HG03159 (cell line): Measurements from ENCODE around the gene ATP10A.

Experiments used
- ATAC-seq: cut with Tn5 transposase; IDR thresholded peaks from one replicate; pipeline ENCODE4 v1.9.1; 2021; ENCODE audit warnings: mild to moderate bottlenecking, moderate library complexity; ENCODE audit not compliant: unreplicated experiment

ATP10A gene

DNA sequence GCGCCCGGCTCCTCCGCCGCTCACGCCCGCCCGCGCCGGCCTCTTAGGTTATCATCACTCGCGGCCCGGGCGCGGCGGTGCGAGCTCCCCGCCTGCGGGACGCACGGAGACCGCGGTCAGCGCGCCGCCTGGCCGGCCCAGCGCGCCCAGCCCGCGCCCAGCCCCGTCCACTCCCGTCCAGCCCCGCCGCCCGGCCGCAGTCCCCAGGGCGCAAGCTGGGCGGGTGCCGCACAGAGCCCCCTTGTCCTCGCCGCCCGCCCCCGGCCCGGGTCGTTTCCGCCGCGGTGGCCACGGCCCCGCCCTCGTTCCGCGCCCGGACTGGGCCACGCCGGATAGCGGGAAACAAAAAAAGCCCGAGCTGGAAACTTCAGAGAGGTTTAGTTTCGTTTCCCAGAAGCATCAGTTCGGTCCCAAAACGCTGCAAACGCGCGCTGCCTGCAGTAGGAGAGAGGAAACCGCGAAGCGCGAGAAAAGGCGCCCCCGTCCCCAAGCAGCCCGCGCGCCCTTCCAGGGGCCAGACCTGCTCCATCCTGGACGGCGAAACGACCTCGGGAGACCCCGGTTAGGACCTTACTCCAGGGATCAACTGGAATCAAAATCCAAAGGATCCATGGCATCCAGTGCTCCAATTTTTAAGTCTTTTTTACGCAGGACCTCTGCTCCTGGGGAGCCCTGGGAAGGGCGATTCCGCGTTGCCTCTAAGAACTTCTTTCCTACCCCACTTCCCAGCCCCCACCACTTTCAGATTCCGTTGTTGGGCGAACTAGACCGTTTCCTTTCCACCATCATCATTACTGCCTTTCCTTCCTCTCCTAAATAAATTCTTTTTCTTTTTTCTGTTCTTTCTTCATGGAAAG, at the start of gene ATP10A:
TSS of gene ATP10A (minus strand) at position 217 of the 857 bp plus-strand sequence. CDS start 231 bp downstream, outside the sequence.
- no peak for ATAC-seq

- ATAC-seq, result no peak
Observed at GRCh38 chr15:25912035-25912434, 48.9 kb upstream of the ATP10A start.

- no peak for ATAC-seq
Observed at GRCh38 chr15:25910832-25911231, 47.7 kb upstream of the ATP10A start.

- ATAC-seq, result no peak
Observed at GRCh38 chr15:25909806-25910205, 46.7 kb upstream of the ATP10A start.

DNA sequence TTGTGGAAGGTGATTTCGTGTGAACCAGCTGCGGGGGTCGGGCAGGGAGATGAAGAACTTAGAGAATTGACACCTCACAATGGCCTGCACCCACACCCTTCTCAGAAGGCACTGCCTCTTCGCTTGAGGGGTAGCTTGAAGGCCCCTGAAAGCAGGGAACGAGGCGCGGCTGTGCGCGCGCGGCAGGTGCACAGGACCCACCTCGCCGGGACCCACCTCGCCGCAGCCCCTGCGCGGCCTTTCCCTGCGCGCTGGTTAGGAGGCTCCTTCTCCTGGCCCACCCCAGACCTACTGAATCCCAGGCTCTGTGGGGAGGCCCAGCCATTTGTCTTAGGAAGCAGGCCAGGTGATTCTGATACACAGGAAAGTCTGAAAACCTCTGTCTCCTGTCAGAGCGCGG, 46.2 kb upstream of the ATP10A start:
- no peak for ATAC-seq

- ATAC-seq, result no peak
Observed at GRCh38 chr15:25905140-25905539, 42.0 kb upstream of the ATP10A start.

DNA sequence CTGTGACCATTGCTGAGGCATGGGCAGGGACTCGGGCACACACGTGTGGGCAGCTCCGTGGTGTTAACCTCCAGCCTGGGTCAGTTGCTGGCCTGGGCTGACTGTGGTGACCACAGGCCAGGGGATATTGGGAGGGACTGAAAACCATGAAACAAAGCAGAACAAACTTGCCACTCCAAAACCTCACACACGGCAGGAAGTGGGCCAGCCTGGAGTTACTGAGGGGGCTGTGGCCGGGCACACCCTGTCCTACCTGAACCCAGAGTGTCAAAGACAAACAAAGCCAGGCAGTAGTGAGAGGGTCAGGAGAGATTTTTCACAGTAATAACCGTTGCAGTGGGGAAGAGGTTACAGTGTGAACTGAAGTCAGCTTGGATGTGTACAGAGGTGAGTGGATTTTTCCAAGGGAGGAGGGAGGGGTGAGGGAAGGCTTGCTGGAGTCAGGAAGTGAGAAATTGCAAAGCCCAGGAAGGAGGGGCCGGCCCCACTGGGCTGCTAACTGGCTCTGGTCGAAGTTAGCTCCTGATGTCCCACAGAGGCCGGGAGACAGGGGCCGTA, 40.0 kb upstream of the ATP10A start:
- ATAC-seq, result no peak

- no peak for ATAC-seq
Observed at GRCh38 chr15:25901811-25902605, 38.9 kb upstream of the ATP10A start.

DNA sequence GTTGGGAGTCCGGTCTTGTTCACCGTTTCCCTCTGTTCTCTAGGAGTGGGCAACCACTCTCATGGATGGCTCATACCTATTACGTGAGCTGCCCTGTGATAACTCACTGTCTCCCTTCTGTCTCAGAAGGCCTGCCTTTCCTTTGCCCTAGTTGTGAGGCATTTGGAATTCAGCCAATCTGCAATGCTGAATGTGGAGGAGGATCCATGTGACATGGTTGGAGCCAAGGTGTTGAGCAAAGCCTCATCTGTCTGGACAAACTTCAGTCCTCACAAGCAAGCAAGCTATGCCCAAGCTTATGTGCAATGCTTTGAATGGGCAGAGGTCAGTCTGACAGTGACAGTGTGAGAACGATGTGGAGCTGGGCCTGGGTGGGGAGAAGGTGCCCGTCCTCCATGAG, 37.8 kb upstream of the ATP10A start:
- no peak for ATAC-seq

DNA sequence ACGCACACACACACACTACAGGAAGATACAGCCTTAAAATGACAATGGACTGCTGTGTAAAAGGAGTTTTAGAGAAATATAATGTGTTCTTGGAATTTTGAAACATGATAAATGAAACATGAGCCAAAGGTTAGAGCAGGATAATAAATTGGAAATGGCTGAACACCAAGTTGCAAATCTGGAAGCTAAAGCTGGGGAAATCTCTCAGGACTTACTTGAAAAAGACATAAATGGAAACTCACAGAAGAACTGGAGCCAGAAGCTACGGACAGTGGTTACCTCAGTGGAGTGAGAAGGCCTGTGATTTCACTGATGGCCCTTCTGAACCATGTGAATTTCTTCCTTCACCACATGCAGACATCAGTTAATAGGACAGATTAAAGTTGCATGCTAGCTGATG, 37.3 kb upstream of the ATP10A start:
- no peak for ATAC-seq

DNA sequence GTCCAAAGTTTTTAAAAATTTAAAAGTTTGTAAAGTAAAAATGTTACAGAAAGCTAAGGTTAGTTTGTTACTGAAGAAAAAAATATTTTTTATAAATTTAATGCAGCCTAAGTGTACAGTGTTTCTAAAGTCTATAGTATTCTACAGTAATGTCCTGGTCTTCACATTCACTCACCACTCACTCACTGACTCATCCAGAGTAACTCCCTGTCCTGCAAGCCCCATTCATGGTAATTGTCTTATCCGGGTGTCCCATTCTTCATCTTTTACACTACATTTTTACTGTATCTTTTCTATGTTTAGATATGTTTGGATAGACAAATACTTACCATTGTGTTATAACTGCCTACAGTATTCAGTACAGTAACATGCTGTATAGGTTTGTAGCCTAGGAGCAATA, 36.7 kb upstream of the ATP10A start:
- no peak for ATAC-seq

DNA sequence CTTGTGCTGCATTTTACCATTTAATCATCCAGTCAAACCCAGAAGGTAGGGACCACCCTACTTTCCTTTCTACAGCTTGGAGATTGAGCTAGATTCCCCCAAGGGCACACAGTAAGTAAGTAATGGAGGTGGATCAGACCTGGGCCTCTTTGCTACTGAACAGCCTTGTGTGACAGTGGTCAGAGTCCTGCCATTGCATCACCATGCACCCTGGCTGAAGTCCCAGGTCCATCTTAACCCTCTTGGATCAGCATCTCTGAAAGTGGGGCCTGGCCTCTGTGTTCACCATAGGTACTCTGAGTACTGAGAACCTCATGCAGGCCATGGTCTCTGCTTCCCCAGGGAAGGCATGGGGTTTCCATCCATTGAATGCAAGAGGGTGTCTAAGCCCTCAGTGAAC, 34.5 kb upstream of the ATP10A start:
- ATAC-seq, result no peak

DNA sequence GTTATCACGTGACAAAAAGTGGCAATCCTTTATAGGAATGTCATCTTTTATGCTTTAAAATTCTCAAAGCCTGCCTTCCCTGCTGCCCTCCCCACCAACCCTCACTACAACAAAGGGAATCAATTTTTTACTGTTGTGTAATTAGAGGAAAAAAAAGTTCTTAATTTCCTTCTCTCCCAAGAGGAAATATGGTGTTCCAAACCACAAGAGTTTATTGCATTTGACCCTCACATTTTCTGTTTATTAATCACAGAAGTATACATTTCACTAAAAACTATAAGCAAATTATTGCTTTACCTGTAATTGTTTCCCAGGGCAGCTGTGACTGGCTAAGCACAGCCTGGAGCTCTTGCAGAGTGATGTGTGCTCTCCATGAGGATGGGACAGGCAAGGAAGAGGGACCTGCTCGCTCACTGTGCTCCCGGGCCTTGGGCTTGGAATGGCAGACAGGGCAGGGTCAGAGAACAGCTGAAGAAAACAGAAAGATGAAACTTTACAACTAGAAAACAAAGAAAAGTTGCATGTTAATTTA, 31.3 kb upstream of the ATP10A start:
- ATAC-seq, result no peak

- no peak for ATAC-seq
Observed at GRCh38 chr15:25893596-25893995, 30.5 kb upstream of the ATP10A start.

GRCh38 chr15:25892126-25892525, 29.0 kb upstream of the ATP10A start:
- ATAC-seq, result no peak

DNA sequence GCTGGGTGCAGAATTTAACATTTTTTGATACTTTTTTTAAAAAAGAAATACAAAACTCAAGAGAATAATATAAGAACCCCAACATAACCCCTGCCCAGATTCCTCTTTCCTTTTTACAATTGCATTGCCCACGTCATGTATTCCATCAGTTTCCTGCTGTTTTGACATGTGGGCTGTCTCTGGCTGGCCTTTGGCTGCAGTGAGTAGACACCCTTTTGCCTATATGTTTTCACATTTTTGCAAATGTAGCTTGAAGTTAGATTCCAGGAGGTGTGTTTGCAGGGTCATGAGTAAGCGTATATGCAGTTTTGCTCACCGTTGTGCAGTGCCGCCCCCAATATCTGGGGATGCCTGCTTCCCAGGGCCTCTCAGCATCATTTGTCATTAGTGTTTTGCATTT, 28.0 kb upstream of the ATP10A start:
- no peak for ATAC-seq

DNA sequence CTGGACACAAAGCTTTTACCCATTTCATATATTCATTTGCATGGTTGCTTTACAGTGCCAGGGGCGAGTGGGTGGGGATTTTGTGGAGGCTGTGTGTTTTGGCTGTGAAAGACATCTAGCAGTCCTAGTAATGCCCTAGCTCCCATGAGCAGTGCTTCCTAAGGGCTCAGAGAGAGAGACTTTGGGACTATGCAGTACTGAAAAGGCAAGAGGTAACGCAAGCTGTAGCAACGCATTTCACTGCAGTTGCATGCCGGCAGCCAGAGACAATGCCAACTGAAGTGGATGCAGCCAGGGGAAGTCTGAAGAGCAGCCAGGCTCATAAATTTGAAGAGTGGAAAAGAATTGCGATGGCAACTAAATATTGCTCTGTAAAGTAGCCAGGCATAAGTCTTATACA, 27.4 kb upstream of the ATP10A start:
- ATAC-seq, result no peak

GRCh38 chr15:25887870-25888269, 24.7 kb upstream of the ATP10A start:
- no peak for ATAC-seq

DNA sequence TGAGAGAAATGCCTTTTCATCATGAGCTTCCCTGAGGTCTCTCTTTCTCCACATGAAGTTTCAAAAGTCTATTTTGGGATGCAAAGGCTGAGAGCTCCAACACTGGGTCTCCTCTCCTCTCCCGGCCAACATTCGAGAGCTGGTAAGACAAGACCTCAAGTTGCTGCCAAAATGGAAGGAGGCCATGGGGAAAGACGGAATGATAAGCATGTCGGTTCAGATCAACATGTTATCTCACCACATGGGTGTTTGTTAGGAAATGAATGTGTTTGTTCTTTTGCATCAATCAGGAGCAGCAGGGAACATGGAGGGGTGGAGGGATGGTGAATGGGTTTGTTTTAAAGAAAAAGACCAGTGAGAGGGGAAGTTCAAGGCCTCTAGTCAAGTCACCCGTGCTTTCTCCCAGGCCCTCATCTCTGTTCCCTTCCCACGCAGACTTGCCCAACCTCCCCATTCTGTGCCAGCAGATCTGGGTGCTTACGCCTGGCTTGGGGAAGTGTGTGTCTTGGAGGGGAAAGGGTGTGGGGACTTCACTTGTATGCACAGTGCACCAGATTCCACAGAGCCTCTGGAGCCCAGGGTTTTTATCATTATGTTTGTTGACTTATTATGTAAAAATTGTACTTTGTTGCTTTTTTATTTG, 23.5 kb upstream of the ATP10A start:
- ATAC-seq, result no peak

- ATAC-seq, result no peak
Observed at GRCh38 chr15:25884370-25884769, 21.2 kb upstream of the ATP10A start.
